Measurements from ENCODE around the gene STARD6.
"Not testable (repeated sequence)": the region's sequence is repeated elsewhere in the genome, so short reads cannot be mapped to it uniquely, and the experiment has no call there.

The STARD6 gene

GRCh38 chr18:54335638-54336173 is 22.0 kb downstream of the STARD6 start:
- DNase-seq (ENCODE audit: low spot score): no peak

DNA sequence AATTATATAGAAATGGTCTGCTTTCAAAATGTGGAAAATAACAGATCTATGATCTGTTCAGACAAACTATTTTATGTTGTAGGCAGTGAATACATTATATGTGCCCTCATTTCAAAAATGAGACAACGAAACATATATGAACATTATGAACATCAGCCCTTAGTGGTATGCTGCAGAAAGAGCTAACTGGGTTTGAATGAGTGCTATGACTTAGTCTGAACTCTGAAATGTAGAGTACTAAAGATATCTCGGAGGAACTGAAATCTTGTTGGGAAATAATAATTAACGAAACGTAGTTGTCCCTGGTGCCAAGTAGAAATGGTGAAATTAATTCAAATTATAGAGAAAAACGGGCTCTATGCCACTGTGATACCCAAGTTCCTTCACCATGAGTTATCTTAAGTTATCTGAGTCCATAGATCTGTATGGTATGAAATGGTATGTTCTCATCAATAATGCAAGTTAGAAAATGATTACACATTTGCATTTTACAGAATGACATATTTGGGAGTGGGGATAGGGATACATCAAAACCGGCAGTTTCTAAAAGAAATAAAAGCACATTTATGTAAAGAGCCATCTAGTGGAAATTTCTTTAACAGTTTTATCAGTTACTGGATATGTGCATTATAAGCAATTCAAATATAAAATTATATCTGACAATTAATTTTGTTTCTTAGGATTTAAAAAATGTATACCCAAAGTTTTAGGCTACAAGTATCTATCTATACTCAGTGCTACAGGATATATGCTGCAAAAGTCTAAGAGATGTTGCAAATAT is 26.7 kb downstream of the STARD6 start:
- DNase-seq (ENCODE audit: low spot score): no peak

DNA sequence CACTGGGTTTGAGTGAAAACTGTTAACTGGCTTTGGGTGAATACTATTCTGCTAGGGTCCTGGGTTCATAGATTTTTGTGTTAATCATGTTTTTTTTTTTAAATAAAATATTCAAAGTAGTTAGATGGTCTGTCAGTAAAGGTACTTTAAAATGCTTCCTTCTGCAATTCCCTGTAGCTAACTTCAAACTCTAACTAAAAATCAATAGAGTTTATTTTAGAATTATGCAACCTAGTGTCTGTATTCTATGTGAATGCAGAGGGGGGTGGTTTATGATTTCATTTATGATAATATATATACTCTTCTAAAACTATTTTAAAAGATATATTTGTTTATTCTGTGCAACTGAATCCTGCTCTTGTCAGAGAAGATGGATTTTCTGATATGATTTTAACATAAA is 27.9 kb downstream of the STARD6 start:
- DNase-seq (ENCODE audit: low spot score): no peak

DNA sequence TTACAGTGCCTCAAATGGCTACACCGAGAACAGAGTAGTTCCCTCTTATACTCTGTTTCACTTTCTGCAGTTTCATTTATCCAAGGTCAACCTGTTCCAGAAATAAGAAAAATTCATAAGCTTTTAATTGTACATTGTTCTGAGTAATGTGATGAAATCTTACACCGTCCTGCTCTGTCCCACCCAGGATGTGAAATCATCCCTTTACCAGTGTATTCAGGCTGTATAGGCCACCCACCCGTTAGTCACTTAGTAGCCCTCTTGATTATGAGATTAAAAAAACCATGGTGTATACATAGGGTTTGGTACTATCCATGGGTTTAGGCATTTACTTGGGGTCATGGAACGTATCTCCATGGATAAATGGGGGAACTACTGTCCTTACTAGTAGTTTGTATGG is 29.8 kb downstream of the STARD6 start:
- DNase-seq (ENCODE audit: low spot score): no peak

- DNase-seq (ENCODE audit: low spot score): no peak
Measured at GRCh38 chr18:54323970-54324369, 33.7 kb downstream of the STARD6 start.

- no peak for DNase-seq (ENCODE audit: low spot score)
Measured at GRCh38 chr18:54323561-54323960, 34.1 kb downstream of the STARD6 start.

DNA sequence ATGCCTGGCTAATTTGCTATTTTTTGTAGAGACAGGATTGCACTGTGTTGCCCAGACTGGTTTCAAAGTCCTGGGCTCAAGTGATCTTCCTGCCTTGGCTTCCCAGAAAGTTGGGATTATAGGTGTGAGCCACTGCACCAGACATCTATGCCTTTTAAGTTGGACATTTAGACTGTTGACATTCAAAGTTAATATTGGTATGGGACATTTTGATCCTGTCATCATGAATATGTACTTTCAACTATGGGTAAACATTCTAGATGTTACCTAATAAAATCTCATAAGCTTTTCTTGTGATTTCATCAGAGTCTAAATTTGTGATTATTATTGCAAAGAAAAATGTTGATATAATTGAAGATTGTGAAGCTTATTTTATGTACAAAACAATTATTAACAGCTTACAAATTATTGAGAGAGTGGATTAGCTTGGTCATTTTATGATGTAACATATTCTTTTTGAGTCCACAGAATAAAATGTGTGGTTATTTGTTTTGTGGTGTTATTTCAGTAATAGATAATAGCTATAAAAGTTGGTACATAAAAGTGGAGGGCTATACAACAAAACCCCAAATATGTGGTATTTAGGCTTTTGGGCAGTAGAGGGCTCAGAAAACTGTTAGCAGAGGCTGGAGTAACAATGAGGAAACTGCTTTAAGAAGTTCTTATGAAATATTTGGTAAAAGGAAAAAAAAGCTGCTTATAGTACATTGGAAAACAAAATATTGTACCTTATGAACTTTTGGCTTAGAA is 41.4 kb downstream of the STARD6 start:
- no peak for DNase-seq (ENCODE audit: low spot score)

DNA sequence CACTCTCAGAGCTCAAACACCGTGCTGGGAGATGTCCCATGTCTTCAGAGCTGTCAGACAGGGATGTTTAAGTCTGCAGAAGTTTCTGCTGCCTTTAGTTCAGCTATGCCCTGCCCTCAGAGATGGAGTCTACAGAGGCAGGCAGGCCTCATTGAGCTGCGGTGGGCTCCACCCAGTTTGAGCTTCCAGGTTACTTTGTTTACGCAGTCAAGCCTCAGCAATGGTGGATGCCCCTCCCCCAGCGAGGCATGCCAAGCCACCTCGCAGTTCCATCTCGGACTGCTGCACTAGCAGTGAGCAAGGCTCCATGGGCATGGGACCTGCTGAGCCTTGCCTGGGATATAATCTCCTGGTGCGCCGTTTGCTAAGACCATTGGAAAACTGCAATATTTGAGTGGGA is 48.1 kb downstream of the STARD6 start:
- not testable (repeated sequence) for DNase-seq (ENCODE audit: low spot score)

DNA sequence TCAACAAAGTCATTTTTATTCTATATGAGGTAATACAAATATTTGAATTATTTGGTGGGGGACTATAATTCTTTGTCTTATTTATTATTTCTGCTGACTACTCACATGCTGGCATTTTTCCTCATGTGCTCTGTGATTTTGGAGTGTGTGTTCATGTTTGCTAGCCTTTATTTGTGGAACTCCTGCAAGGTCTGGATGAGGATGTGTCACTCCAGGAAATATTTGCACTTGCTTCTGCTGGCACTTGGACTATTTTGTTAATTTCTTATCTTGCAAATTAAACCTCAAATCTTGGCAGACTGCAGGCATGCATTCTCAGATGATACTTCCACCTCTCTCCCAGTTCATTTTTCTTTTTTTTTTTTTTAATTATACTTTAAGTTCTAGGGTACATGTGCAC is 54.2 kb downstream of the STARD6 start:
- DNase-seq (ENCODE audit: low spot score): no peak

GRCh38 chr18:54298991-54299390 is 58.7 kb downstream of the STARD6 start:
- DNase-seq (ENCODE audit: low spot score): not testable (repeated sequence)

DNA sequence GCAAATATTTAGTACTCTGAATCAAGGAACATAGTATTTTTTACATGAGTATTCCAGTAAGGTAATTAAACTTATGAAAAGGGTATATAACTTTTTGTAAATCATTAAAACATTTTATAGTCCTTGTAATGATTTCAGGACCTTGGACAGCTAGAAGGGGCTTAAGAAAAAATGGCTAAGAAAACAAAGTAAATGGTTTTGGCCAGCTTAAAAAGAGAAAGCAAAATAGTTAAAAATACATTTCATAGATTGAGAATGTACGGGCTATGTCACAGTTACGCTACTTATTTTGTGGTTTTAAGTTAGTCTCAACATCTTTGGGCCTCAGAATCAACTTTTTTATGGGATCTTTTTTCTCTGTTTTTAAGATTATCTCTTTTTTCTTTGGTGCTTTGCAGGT is 61.6 kb downstream of the STARD6 start:
- DNase-seq (ENCODE audit: low spot score): no peak

- DNase-seq (ENCODE audit: low spot score): no peak
Measured at GRCh38 chr18:54294274-54294673, 63.4 kb downstream of the STARD6 start.

DNA sequence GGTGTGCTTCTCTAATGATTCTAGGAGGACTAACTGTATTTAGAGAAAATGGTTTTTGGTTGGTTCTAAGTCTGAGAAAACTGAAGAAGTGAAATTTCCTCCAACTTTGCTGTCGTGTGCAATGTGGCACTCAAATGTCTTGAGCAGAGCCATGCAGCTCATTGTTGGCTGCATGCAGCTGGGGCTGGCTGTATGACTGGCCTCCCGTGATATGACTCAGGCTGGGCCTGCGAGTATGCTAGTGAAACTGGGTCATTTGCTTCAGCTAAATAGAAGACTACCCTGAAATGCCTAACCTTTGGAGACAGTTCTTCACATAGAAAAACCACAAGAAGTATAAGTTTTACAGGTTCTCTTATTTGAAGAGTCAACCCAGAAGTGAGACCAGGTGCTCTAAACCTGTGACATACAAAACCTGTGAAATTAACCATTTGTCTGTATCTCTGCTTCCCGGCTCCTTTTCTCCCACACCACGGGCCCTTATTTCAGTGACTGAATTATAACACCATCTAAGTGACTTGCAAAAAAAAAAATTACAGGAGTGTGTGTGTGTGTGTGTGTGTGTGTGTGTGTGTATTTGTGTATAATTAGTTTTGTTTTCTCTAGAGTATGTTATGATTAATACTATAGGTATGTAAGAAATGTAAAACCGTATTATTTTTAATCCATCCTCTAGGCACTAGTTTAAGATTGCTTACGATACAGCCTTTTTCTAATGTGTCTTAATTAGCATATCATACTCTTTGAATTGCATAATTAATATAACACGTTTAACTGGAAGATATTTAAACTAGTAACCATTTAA is 72.5 kb downstream of the STARD6 start:
- DNase-seq (ENCODE audit: low spot score): no peak

DNA sequence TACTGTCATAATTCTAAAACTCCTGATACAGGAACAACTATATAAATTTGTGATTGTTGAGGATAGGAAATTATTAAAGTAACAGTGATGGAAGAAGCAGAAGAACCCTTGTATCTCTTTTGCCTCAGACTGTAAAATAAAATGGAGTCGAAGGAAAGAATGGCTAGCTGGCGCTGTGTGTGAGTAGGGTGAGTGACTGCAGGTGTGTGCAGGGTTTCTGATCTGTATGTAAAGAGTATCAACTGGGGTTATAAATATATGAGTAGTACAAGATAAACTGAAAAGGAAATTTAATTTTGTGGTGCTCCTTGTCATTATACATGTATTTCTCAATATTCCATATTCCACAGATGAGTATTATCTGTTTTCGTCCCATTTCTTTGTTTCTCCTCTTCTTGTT is 73.1 kb downstream of the STARD6 start:
- DNase-seq (ENCODE audit: low spot score): no peak

DNA sequence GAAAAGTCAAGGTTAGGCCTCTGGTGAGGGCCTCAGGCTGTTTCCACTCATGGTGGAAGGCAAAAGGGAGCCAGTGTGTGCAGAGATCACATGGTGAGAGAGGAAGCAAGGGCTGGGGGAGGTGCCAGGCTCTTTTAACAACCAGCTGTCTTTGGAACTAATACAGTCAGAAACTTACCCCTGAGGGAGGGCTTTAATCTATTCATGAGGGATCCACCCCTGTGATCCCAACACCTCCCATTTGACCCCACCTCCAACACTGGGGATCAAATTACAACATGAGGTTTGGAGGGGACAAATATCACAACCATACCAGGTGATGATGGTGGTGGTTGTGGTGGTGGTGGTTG is 77.5 kb downstream of the STARD6 start:
- DNase-seq (ENCODE audit: low spot score): no peak

DNA sequence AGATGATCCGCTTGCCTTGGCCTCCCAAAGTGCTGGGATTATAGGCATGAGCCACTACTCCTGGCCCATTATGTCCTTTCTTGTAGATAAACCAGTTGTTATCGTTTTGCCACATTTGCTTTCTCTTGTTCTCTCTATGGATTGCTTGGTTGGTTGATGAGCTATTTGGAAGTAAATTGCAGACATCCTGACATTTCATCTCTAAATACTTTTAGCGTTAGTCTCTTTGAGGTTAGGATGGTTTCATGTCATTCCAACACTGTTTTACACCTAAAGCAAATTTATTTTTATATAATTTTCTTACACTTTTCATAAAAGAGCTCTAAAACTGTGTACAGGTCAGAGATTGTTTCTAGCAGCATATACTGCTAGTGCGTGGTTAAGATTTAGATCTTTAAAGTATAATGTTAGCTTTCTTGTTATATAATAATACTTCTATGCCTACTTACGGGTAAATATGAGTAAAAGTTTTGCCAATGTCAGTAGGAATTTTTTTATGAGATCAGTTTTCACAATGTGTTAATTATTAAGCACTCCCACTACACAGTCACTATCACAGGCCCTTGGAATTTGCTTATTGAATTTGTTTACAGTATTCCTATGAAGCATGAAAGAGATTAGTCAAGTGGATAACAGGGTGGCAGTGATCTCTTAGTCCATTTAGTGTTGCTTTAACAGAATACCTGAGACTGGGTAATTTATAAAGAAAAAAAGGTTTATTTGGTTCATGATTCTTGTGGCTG is 78.0 kb downstream of the STARD6 start:
- DNase-seq (ENCODE audit: low spot score): no peak

DNA sequence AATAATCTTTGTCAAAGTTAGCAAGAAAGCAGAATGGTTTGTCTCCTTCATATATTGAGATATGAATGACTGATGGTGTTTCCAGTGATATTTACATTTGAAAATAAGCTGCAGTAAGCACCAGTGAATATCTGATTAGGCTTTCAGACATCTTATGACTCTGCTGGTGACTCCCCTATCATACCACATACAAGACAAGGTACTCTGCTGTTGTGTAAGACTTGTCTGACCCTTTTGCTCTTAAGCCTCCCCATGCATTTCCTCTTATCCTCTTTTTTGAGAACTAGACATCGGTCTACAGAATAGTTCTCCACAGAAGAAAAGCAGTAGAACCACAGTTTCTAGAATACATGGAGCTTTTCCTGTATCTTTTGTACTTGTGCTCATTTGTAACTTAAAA is 79.0 kb downstream of the STARD6 start:
- no peak for DNase-seq (ENCODE audit: low spot score)

DNA sequence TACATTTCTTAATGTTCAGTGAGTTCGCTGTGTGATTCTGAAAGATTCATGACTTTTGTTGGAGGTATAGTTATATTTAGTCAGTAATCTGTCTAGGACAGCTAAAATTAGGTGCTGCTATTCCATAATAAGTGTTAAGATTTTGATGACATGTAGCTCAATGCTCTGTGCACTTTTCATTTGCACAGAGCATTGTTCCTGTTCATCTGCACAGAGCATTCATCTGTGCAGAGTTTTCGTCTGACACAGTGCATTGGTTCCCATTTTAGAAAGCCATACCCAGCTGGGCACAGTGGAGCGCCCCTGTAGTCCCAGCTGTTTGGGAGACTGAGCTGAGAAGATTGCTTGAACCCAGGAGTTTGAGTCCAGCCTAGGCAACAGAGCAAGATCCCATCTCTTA is 79.8 kb downstream of the STARD6 start:
- DNase-seq (ENCODE audit: low spot score): no peak
